Stimulated activated CD4-positive, alpha-beta T cell treated with anti-CD3 and anti-CD28 coated beads, Interleukin-4, amount 100 ng/mL, for 1 hour (primary cell): ENCODE measurements around the gene TRMT1.

Experiments used
- DNase-seq: peaks from one replicate; pipeline ENCODE4 v3.0.0-alpha.2; 2020

TRMT1 gene

DNA sequence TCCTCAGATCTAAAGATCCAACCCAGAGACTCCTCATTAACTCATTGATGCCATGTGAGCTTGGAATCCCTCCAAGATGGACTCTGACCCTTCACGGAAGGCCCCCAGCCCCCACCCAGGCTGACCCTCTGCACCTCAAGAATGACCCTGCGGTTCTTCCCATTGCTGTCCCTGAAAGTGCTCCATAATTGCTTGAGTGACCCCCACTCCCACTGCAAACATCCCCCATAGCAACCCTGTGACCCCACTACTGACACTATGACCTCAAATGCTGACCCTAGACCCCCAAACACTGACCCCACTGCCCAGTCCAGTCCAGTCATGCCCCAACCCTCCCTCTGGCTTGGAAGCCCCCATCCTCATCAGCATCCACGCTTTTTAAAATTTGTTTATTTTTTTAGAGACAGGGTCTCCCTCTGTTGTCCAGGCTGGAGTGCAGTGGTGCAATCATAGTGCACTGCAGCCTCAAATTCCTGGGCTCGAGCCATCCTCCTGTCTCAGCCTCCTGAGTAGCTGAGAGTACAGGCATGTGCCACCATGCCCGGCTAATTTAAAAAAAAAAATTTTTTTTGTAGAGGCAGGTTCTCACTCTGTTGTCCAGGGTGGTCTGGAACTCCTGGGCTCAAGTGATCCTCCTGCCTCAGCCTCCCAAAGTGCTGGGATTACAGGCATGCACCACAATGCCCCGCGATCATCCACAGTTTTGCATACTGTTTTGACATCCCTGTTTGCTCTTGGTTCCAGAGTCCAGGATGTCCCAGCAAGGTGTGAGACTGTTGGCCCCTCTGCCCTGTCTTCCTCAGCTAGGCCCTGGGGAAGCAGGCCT is 14.7 kb downstream of the TRMT1 start:
- no peak for DNase-seq

DNA sequence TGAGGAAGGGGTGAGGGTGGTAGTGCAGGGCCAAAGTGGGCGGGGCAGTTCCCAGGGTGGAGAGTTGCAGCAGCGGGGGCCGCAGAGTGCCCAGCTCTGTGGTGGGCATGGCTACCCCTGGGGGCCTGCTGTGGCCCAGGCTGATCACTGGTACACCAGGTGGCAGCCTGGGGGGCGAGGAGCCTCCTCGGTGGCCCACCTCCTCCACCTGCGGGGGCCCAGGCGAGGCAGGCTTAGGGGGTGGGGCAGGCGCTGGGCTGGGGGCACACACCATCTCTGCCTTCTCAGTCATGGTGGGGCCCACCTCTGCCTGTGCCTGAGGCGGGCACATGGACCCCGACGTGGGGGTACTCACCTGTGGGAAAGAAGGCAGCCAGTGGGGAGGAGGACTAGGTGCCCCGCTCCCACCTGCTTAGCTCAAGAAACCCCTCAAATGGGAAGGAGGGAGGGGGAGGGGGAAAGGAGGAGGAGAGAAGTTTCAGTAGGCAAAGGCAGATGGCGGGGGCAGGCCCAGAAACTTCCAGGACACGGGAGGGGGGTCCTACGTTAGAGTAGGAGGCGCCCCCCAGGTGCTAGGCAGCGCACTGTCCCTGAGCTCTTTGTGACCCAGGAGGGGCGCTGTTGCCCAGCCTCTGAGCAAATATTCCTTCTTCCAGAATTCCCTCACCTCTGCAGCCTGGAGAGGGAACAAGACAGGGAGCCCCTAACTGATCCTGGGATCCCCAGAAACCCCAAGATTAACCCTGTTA is 15.5 kb downstream of the TRMT1 start:
- DNase-seq, result no peak

DNA sequence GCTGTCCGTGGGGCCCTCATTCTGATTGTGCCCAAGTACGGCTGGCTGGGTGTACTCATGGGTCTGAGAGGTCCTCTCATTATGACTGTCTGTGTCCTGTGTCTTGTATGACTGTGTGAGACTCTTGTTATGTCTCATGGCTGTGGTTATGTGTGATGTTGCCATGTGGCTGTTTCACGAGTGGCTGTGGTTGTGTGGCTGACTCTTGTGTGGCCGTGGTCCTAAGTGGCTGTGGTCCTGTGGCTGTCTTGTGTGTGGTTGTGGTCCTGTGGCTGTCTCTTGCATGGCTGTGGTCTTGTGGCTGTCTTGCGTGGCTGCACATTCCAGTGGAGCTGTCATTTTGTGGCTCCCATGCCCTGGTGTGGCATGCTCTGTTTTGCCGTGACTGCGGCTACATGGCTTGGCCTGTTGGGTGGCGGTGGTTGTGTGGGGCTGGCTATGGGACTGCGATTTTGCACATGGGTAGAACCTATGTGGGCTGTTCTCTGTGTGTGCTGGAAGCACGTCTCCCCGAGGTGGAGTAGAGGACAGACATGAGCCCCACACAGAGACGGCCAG is 16.4 kb downstream of the TRMT1 start:
- peak; percentile 51 for DNase-seq

DNA sequence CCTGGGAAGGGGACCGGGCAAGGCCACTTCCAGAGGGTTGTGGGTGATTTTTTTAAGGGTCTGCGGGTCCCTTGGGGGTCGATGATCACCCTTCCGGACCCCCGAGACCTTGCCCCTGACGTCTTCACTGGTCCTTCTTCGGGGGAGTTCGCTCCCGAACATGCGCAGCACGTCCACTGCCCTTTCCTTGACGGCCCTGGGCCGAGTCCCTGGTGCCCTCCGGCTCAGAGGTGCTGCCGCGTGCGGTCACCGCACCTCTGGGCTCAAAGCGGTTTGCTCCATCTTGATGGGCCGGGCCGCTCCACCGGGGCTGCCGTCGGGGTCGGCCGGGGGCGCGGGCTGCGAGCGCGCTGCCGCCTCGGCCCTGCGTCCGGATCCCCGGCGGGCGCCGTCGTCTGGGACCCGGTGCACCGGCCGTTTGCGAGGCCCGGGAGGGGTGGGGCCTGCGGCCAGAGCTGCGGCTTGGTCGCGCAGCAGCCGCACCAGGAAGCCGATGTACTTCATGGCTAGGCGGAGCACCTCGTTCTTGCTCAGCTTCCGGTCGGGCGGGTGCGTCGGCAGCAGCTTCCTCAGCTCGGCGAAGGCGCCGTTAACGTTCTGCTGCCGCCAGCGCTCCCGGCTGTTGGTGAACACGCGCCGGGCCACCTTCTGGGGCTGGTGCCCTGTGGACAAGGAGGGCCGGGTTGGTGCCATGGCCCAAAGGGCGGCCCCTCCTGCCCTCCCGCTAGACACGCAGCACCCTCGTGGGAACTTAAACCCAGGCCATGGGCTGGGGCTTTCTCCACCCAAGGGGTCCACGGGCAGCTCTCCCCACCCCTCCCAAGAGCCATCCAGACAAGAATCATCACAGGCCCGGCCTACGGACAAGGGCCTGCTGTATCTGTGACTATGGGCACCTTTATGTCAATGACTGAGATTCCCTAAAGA is 17.2 kb downstream of the TRMT1 start:
- DNase-seq, result peak; percentile 76

DNA sequence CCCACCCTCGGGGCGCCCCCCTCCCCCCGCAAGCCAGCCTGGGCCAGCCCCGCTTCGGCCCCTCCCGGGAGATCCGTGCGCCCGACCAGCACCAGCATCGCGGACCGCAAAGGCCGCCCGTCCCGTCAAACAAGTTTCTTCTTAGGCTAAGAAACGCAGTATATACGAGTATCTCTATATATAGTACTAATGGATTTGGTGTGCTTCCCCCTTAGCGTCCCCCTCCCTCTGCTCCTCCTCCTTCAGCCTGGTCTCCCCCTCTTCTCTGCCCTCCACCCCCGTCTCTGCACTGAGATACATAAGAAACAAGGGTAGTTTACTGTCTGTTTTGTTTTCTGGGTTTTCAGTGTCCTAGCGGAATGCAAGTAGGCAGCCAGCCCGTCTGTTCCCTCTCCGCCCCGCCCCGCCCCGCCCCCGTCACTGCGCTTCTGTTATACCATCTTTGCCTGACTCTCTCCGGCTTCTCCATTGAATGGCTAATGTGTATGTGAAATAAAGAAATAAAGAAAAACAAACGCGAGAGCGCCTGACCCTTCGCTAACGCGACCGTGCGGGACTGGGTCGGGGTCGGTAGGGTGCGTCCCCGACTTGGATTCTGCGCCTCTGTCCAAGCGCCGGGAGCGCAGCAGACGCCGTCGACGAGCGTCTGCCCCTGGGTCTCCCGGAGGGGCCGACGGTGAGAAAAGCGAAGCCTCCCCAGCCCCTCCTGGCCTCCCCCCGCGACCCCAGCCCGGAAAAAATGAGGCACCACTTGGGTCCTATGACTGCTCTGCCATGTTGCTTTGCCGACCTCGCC is 18.1 kb downstream of the TRMT1 start:
- no peak for DNase-seq

DNA sequence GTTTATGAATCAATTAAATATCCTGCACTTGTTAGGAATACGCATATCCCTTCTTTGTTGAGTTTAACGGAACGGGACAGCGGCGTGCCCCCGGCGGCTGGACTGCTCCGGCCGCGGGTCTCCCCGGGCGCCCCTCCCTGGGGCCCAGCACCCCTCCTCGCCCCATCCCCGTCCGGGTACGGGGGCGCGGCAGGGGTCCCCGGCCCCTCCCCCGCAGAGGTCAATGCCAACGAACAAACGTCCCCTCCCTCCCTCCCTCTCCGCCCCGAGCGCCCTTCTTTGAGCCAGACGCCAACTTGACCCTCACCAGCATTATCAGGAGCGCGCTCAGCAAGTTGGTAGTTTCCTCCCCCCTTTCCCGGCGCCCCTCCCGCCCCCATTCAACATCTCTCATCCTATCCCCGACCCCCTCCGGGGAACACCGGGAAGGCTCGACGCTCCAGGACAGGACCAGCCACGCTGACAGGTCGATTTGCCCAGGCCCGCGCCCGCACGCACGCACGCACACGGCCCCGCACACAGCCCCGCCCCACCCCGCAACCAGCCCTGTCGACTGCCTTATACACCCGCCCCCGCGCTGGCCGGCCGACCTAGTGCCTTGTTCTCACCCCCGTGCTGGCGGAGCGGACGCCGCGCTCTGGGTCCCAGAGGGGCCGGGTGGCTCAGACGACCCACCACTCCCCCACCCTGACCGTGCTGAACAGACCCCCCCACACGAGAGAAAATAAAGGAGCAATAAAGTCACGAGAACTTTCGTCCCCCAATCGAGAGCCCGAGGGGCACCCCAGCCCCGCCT is 18.9 kb downstream of the TRMT1 start:
- no peak for DNase-seq

DNA sequence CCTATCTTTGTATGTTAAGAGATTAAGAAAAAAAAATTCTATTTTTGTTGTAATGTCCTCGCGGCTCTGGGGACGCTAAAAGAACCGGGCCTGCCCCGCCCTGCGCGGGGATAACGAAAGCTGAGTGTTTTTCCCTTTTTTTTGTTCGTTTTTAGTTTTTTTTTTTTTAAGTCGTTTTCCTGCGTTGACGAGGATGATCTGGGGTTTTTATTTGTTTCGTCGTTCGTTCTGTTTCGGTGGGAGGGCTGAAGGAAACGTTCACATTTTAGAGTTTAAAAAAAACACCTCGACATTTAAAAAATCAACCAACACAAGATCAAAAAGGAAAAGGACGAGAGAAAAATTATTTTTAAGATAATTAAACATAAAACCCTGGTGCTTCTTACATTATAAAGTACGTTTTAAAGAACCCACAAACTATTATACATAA is 19.5 kb downstream of the TRMT1 start:
- no peak for DNase-seq

DNA sequence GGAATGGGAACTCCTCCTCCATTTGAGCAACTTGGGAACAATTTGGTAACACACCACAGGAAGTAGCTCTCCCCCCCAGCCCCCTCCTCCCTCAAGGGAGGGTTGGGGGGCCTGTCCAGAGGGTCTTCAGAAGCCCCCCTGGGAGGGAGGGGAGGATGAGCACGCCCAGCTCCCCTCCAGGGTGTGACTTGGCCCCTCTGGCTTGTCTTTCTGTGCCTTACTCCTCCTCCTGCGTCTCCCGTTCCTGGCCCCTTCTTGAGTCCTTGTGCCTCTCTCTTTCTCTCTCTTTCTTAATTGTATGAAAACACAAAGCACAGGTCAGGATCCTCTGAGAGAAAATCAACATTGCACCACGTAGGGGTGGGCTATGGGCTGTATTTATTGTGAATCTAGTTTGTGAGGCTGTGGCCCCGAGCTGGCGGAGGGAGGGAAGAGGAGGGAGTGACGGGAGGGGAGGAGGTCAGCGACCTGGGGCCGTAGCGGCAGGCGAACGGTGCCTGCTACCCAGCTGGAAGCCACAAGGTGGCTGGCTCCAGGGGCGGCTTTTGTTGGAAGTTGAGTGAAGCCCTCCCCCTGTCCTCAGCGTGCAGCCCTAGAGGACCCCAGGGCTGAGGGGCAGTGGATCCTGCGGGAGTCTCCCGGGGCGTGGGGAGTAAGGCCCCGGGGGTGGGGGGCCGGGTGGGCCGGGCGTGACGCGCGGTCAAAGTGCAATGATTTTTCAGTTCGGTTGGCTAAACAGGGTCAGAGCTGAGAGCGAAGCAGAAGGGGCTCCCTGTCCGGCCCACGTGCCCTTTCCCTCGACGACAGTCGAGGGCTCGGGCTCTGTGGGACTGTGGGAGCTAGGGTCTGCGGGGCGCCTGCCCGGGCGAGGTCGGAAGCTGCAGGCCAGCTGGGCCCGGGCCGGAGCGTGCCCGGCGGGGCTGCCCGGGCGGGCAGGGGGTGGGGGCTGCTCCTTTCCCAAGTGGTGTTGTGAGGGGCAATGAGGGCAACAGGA is 20.3 kb downstream of the TRMT1 start:
- DNase-seq, result no peak

DNA sequence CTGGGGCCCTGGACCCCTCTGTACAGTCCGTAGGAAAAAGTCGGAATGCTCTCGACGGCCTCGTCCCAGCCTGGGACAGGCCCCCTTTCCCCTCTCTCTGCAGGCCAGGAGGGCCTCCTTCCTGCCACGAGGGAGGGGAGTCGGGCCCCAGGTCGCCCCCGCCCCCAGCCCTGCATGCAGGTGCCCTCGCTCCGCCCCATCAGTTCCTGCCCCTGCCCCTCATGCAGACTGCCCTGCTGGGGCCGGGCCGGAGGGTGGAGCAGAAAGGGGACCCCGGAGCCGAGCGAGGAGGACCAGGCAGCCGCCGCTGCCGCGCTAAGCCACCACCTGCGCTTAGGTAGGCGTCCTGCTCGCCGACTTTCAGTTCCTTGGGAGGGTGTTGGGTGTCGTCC is 21.2 kb downstream of the TRMT1 start:
- no peak for DNase-seq

DNA sequence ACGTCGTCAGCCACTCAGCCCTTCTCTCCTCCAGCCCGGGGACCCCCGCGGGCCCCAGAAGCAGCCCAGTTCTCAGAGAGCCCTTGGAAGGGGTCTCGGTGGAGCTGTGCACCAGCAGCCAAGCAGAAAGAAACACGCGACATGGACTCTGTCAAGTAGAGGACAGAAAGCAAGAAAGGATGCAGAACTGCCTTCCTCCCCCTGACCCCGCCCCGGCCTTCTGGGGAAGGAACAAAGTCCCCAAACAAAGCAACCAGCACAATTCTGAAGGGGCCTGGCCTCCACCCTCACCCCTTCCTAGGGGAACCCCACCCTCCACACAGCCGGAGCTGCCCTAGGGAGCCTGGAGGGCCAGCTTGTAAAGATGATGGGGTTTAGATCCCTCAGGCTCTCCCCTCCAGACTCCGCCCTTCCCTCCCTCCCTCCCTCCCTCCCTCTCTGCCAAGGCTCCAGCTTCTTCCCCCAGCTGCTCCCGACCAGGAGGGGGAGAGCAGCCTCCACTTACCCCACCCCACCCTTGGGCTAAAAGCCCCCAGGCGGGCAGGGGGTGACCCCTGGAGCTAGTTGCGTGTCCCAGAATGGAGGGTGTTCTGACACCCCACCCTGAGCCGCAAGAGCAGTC is 21.7 kb downstream of the TRMT1 start:
- DNase-seq, result no peak

DNA sequence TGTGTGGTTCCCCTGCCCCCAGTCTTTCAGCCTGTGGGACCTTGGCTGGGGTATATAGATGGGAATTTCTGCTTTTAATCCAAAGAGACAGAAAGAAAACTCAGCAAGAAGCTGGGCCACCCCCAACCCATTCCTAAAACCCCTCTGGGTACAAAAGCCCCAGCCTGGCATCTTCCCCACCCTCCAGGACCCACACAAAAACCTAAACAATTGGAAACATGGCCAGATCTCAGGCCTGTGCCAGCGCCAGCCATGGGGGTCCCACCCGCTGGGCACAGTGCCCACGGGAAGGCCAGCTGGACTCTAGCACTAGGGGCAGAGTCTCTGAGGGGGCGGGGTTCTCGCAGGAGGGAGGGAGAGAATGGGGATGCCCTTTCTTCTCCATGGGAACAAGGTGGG is 22.4 kb downstream of the TRMT1 start:
- DNase-seq, result no peak

DNA sequence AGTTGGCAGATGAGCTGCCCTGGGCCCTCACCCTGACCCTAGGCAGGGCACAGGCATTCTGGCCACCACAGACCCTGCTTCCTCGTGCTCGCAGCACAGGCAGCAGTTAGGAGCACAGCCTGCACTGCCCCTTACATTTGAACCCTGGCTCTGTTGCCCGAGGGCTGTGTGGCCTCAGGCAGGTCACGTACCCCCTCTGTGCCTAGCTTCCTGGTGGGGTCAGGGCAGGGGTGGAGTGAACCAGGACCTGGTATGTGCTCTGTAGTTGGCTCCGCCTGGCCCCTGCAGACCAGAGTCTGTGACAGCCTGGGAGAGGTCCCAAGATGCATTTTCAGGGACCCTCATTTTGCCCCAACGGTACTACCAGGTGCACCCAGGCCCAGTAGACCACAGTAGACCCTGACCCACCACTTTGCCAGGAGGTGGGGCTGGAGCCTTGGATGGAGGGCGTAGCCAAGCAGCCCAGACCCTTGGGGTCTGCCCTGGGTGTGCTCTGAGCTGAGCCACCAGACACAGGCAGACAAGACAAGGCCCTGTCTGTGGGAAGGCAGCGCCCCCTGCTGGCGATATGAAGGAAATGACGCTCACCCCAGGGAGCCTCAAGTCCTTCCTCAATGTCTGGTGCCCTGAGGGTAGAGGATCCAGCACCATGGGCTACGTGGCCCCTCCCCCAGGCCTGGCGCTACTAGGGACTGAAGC is 23.0 kb downstream of the TRMT1 start:
- DNase-seq, result peak; percentile 77

DNA sequence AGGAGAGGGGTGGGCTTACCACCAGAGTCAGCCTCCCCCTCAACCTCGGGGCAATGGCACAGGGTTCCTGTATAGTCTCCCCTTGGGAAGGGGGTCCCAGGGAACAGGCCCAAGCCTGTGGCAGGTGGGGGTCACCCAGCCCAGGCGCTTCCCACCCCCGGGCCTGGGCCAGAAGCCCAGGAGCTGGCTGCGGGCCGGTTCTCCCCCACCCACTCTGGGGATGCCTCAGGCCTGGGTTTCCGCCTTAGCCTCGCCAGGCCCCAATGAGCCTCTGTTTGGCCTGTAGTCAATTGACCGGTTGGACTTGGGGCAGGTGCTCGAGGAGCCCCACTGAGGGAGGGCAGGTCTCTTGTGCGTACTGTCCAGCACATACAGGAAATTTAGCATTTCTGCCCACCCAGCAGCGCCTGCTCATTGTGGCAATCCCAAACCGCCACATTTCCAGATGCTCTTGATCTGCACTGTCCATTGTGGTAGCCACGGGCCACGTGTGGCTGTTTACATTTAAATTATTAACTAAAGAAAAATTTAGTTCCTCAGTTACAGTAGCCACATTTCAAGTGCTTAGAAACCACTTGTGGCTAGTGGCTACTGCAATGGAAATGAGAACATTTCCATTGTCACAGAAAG is 23.8 kb downstream of the TRMT1 start:
- DNase-seq, result no peak

DNA sequence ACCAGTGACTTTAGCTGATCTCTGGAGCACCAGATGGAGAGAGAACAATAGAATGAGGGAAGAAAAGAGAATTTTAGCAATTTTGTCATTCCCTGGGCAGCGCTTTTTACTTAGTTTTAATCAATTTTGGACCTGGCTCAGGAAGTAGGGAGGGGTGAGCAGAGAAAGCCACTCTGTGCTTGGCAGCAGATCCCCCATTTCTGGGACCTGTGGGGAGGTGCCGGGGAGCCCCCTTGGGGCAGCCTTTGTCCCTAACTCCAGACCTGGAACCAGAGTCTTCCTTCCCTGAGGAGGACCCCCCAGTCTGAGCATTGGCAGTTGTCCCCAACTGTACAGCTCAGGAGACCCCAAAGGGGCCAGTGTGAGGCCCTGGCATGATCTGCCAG is 24.4 kb downstream of the TRMT1 start:
- DNase-seq, result no peak

DNA sequence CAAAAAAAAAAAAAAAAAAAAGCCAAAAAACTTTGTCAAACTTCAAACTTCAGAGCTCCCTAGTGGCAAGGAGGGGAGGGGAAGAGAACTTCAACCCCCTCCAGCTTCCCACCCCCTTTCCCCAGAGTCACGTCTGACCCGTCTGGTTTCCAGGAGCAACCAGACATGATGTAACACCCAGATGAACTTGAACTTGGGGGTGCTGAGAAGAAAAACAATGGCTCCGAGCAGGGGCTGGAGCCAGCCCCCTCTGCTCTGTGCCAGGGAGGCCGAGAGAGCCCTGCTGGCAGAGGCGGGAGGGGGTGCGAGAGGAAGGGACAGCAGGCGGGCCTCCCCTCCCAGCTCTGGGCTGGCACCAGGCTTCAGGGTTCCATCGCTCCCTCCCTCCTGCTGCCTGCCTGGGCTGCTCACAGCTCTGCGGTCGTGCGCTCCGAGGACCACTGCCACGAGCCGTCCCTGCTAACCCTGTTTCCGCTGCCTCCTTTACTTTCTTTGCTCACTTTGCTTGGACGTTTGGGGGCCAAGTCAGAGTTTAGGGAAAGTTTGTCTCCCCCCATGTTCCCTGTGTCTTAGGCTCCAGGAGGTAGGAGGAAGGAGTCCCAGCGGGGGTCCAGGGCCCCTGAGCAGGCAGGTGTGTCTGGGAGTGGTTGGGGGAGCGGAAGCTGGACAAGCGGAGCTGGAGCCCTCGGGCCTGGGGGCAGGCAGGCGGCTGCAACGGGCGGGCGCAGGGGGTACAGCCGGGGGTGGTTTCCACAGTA is 25.0 kb downstream of the TRMT1 start:
- DNase-seq, result no peak

DNA sequence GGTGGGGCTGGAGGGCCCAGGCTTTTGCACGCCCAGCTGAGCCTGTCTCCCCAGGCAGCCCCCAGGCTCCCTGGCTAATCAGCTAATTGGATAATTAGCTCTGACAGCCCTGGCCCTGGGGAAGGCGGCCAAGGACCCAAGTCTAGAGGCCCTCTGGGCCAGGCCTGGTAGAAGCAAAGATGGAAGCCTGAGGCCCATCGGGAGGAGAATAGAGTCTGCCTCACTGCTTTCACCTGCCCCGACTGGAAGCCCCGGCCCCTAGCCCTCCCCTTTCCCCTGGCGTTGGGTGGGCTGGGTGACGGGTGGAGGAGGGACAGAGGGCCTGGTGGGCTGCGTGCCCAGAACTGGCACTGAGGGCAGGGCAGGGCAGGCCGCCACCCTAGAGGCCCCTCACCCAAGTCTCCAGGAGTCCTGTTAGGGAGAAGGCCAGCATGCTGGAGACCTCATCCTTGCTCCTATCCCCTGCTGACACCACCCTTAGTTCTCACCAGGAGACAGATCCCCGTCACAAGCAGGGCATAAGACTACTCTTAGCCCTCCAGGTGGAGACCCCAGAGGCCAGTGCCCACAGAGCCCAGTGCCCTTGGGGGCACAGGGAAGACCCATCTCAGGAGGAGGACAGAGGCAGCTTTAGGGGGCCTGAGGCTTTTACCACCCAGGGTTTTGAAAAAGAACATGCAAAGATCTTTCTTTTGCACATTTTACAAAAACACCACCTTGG is 25.9 kb downstream of the TRMT1 start:
- DNase-seq, result no peak
